K562 (cell line): ENCODE data around the gene PRELID2. TPM values are rescaled to one million over a fixed set of nuclear protein-coding genes. Genes with fewer than 3 reads are reported as not detected.
A peak's percentile ranks its signal among the peaks of the same experiment; 100 is the strongest.

Experiments used
- FOSL1 ChIP-seq: fragments of 200-800 bp; sonication (Bioruptor generic); conservative IDR thresholded peaks from 2 replicates; pipeline ENCODE4 v1.6.1; 2016; ENCODE audit warnings: missing genetic modification characterization, missing compliant biosample characterization
- FOXJ2 ChIP-seq: fragments of 200-800 bp; sonication (Bioruptor generic); IDR thresholded peaks from 2 replicates; pipeline ENCODE4 v1.6.1; 2016; ENCODE audit warnings: missing genetic modification characterization, missing compliant biosample characterization
- HMGN3 ChIP-seq: IDR thresholded peaks from 2 replicates; pipeline ENCODE4 v1.6.1; 2011; ENCODE audit warnings: borderline replicate concordance, low read depth, mild to moderate bottlenecking, mixed read lengths, low read length; ENCODE audit not compliant: insufficient read length; ENCODE audit errors: extremely low read depth
- NFXL1 ChIP-seq: fragments of 450-650 bp; formaldehyde crosslinking; IDR thresholded peaks from 2 replicates; pipeline ENCODE4 v1.4.0; 2021; ENCODE audit warnings: mild to moderate bottlenecking
- NR2F6 ChIP-seq: fragments of 450-650 bp; formaldehyde crosslinking; IDR thresholded peaks from 2 replicates; pipeline ENCODE4 v1.4.0; 2020; ENCODE audit warnings: mild to moderate bottlenecking
- POLR2G ChIP-seq: fragments of 200-400 bp; formaldehyde crosslinking; IDR thresholded peaks from 2 replicates; pipeline ENCODE4 v1.6.1; 2017; ENCODE audit warnings: low read depth, mild to moderate bottlenecking, antibody characterized with exemption, low read length, moderate library complexity
- XRCC3 ChIP-seq: fragments of 450-650 bp; IDR thresholded peaks from 2 replicates; pipeline ENCODE4 v1.6.1; 2017; ENCODE audit warnings: mild to moderate bottlenecking, moderate library complexity
- ZNF212 ChIP-seq: fragments of 450-650 bp; formaldehyde crosslinking; IDR thresholded peaks from 2 replicates; pipeline ENCODE4 v1.4.0; 2020; ENCODE audit warnings: mild to moderate bottlenecking
- ZNF347 ChIP-seq: fragments of 450-650 bp; formaldehyde crosslinking; IDR thresholded peaks from 2 replicates; pipeline ENCODE4 v1.4.0; 2020; ENCODE audit warnings: low read depth, mild to moderate bottlenecking, moderate library complexity
- polyA plus RNA-seq, 8 experiments: library from polyadenylated mRNA; depleted of rRNA in 4 of 8; stranded (reverse) in 5 of 8; unstranded in 3 of 8; fragments of >200 nt; fragmentation: Nextera tagmentation in 2 of 8; fragmentation: Illumina TruSeq in 1 of 8; extraction: Ambion mirVana in 2 of 8; extraction: Trizol in 1 of 8; gene quantifications; 2 replicates each; pipeline versions ENCODE4 v1.2.1 to v1.2.3, GENCODE V29; 2011 to 2014; ENCODE audit warnings: inconsistent platforms in 1 of 8, missing spikeins in 1 of 8
- total RNA-seq, 7 experiments: library from RNA; depleted of rRNA in 6 of 7; stranded (reverse); fragments of >200 nt in 6 of 7; fragmentation: Illumina TruSeq in 2 of 7; extraction: Trizol in 2 of 7; gene quantifications; 2 replicates each; pipeline versions ENCODE4 v1.2.1 to v1.2.3, GENCODE V29; 2011 to 2021; ENCODE audit warnings: low replicate concordance in 1 of 7
- TF ChIP-seq, protein P1 (sequence below): fragments of 200-600 bp; sonication (generic); IDR thresholded peaks from one replicate; pipeline ENCODE4 v1.6.1; 2012; ENCODE audit warnings: mild to moderate bottlenecking, low read depth, low read length, inconsistent platforms
- TF ChIP-seq, protein P2 (sequence below), 2 experiments: IDR thresholded peaks in 1 of 2; conservative IDR thresholded peaks in 1 of 2; 2 replicates each; pipeline ENCODE4 v1.6.1; 2016; ENCODE audit warnings: low read depth in 2 of 2, mild to moderate bottlenecking in 1 of 2, missing compliant biosample characterization in 1 of 2, missing genetic modification characterization in 1 of 2, moderate library complexity in 1 of 2
- TF ChIP-seq, protein P3 (sequence below): fragments of 450-650 bp; IDR thresholded peaks from 2 replicates; pipeline ENCODE4 v1.6.1; 2016; ENCODE audit warnings: antibody characterized with exemption

Gene PRELID2
- total and polyA plus RNA-seq, 9 of the 15 experiments (the other 6 are each of a cell fraction or from before 2014, with no cell fraction given): 6.4 to 68.2 (median 28.8) TPM

DNA sequence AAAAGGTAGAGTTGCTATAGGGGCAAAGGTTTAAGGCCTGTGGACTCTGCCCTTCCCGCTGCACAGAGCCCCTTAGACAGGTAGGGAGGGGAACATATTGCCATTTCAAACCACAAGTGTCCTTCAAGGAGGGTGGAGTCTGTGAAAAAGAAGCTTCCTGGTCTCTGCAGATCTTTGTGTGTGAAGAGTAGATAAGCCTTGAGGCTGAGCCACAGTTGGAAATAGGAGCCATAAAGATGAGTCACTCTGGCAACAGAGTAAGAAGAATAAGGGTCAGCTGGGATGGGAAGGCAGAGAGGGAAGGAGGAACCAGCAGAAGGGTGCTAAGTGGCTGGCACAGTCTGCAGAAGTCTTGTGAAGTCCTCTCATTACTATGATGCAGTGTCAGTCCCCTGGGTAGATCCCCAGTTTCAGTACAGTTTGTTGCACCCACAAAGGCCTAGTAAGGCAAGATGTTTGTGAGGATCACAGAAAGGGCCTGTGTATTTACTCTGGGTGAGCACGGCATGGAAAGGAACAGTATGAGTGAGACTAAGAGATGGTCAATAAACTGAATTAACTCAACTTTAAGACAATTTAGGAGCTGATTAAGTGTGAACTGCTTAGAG is 19.6 kb upstream of the PRELID2 start (continued):
- TF ChIP-seq, protein P1, sequence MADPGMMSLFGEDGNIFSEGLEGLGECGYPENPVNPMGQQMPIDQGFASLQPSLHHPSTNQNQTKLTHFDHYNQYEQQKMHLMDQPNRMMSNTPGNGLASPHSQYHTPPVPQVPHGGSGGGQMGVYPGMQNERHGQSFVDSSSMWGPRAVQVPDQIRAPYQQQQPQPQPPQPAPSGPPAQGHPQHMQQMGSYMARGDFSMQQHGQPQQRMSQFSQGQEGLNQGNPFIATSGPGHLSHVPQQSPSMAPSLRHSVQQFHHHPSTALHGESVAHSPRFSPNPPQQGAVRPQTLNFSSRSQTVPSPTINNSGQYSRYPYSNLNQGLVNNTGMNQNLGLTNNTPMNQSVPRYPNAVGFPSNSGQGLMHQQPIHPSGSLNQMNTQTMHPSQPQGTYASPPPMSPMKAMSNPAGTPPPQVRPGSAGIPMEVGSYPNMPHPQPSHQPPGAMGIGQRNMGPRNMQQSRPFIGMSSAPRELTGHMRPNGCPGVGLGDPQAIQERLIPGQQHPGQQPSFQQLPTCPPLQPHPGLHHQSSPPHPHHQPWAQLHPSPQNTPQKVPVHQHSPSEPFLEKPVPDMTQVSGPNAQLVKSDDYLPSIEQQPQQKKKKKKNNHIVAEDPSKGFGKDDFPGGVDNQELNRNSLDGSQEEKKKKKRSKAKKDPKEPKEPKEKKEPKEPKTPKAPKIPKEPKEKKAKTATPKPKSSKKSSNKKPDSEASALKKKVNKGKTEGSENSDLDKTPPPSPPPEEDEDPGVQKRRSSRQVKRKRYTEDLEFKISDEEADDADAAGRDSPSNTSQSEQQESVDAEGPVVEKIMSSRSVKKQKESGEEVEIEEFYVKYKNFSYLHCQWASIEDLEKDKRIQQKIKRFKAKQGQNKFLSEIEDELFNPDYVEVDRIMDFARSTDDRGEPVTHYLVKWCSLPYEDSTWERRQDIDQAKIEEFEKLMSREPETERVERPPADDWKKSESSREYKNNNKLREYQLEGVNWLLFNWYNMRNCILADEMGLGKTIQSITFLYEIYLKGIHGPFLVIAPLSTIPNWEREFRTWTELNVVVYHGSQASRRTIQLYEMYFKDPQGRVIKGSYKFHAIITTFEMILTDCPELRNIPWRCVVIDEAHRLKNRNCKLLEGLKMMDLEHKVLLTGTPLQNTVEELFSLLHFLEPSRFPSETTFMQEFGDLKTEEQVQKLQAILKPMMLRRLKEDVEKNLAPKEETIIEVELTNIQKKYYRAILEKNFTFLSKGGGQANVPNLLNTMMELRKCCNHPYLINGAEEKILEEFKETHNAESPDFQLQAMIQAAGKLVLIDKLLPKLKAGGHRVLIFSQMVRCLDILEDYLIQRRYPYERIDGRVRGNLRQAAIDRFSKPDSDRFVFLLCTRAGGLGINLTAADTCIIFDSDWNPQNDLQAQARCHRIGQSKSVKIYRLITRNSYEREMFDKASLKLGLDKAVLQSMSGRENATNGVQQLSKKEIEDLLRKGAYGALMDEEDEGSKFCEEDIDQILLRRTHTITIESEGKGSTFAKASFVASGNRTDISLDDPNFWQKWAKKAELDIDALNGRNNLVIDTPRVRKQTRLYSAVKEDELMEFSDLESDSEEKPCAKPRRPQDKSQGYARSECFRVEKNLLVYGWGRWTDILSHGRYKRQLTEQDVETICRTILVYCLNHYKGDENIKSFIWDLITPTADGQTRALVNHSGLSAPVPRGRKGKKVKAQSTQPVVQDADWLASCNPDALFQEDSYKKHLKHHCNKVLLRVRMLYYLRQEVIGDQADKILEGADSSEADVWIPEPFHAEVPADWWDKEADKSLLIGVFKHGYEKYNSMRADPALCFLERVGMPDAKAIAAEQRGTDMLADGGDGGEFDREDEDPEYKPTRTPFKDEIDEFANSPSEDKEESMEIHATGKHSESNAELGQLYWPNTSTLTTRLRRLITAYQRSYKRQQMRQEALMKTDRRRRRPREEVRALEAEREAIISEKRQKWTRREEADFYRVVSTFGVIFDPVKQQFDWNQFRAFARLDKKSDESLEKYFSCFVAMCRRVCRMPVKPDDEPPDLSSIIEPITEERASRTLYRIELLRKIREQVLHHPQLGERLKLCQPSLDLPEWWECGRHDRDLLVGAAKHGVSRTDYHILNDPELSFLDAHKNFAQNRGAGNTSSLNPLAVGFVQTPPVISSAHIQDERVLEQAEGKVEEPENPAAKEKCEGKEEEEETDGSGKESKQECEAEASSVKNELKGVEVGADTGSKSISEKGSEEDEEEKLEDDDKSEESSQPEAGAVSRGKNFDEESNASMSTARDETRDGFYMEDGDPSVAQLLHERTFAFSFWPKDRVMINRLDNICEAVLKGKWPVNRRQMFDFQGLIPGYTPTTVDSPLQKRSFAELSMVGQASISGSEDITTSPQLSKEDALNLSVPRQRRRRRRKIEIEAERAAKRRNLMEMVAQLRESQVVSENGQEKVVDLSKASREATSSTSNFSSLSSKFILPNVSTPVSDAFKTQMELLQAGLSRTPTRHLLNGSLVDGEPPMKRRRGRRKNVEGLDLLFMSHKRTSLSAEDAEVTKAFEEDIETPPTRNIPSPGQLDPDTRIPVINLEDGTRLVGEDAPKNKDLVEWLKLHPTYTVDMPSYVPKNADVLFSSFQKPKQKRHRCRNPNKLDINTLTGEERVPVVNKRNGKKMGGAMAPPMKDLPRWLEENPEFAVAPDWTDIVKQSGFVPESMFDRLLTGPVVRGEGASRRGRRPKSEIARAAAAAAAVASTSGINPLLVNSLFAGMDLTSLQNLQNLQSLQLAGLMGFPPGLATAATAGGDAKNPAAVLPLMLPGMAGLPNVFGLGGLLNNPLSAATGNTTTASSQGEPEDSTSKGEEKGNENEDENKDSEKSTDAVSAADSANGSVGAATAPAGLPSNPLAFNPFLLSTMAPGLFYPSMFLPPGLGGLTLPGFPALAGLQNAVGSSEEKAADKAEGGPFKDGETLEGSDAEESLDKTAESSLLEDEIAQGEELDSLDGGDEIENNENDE: no peak
- TF ChIP-seq POLR2G (0 out of 2 replicates have a peak, but pooled peaks have one; percentile 16), HMGN3 (no peak), ZNF212 (CRISPR knock-in tag) (no peak), ZNF347 (CRISPR knock-in tag) (no peak), NFXL1 (CRISPR knock-in tag) (no peak), XRCC3 (no peak), FOXJ2 (tag) (peak; percentile 77), FOSL1 (peak; percentile 99), NR2F6 (no peak)
- TF ChIP-seq, protein P2, sequence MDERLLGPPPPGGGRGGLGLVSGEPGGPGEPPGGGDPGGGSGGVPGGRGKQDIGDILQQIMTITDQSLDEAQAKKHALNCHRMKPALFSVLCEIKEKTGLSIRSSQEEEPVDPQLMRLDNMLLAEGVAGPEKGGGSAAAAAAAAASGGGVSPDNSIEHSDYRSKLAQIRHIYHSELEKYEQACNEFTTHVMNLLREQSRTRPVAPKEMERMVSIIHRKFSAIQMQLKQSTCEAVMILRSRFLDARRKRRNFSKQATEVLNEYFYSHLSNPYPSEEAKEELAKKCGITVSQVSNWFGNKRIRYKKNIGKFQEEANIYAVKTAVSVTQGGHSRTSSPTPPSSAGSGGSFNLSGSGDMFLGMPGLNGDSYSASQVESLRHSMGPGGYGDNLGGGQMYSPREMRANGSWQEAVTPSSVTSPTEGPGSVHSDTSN (CRISPR knock-in tag; IDR thresholded peaks at IDR 0.05; ENCODE audit: low read depth): no peak
- TF ChIP-seq, protein P2 (tag; conservative IDR thresholded peaks at IDR 0.05; ENCODE audit: low read depth): peak; percentile 62
- TF ChIP-seq, protein P3, sequence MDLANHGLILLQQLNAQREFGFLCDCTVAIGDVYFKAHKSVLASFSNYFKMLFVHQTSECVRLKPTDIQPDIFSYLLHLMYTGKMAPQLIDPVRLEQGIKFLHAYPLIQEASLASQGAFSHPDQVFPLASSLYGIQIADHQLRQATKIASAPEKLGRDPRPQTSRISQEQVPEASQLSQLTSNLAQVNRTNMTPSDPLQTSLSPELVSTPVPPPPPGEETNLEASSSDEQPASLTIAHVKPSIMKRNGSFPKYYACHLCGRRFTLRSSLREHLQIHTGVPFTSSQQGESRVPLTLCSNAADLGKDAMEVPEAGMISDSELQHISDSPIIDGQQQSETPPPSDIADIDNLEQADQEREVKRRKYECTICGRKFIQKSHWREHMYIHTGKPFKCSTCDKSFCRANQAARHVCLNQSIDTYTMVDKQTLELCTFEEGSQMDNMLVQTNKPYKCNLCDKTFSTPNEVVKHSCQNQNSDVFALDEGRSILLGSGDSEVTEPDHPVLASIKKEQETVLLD: peak; percentile 61; the same call in 1 of the 2 replicates
